ENCODE measurements around the gene INTS13. TPM values are rescaled to one million over a fixed set of nuclear protein-coding genes. Genes with fewer than 3 reads are reported as not detected.
A peak's percentile ranks its signal among the peaks of the same experiment; 100 is the strongest.

The INTS13 gene, protein sequence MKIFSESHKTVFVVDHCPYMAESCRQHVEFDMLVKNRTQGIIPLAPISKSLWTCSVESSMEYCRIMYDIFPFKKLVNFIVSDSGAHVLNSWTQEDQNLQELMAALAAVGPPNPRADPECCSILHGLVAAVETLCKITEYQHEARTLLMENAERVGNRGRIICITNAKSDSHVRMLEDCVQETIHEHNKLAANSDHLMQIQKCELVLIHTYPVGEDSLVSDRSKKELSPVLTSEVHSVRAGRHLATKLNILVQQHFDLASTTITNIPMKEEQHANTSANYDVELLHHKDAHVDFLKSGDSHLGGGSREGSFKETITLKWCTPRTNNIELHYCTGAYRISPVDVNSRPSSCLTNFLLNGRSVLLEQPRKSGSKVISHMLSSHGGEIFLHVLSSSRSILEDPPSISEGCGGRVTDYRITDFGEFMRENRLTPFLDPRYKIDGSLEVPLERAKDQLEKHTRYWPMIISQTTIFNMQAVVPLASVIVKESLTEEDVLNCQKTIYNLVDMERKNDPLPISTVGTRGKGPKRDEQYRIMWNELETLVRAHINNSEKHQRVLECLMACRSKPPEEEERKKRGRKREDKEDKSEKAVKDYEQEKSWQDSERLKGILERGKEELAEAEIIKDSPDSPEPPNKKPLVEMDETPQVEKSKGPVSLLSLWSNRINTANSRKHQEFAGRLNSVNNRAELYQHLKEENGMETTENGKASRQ
- total RNA-seq (2014; rRNA removed) (61.8 and 74.1 TPM in 2 replicates), Bru-seq, nascent RNA (percentile 88 among the genes with signal in this experiment), BruChase-seq, experiment 1, labeled RNA remaining after a 6-hour chase (percentile 89 among the genes with signal in this experiment), BruChase-seq, experiment 2, labeled RNA remaining after a 2-hour chase (percentile 88 among the genes with signal in this experiment)
- long read RNA-seq, transcript INTS13-201 (17 exons, 2,974 nt): major isoform, 31 of 54 reads
- long read RNA-seq, partial matches to known transcripts: 15 of 54 reads
- long read RNA-seq, other reads (novel, unspliced or antisense): 8 of 54 reads

GRCh38 chr12:26937863-26938700 is at the start of gene INTS13, which contains the start of gene FGFR1OP2:
Gene INTS13, minus strand, starts transcription at chr12:26937981. Its CDS starts 1,178 bp downstream, at chr12:26936803.
Gene FGFR1OP2, plus strand, starts transcription at chr12:26938470. Its CDS starts 15,689 bp downstream, at chr12:26954159.
- POLR2A ChIA-PET (ENCODE audit: unreplicated experiment): no interaction called here
- no peaks in the 10 kb centered on the region for H3K9me3 ChIP-seq (ENCODE audit: low read length)
- peak; percentile 100 for DNase-seq
- peaks cover 39% of the 10 kb centered on the region for H3K4me1 ChIP-seq (ENCODE audit: insufficient read depth, low read length)
- peak within 1 kb of the TSS; percentile 85 for H3K27ac ChIP-seq (ENCODE audit: low read length)
- no TSS peak for BruUV-seq (replicated peaks)
- H3K79me2 ChIP-seq (ENCODE audit: low read length): peaks cover 94% of the 10 kb centered on the region
- peaks cover 2% of the 10 kb centered on the region for H3F3A ChIP-seq (ENCODE audit: low read length, unreplicated experiment)
- peak; percentile 94 for ATAC-seq
- peak within 1 kb of the TSS; percentile 76 for H3K4me3 ChIP-seq (ENCODE audit: low read length)
- H3K9me2 ChIP-seq (replicated peaks; ENCODE audit: low read length): no peaks in the 10 kb centered on the region
- TF ChIP-seq EZH2 (IDR thresholded peaks at IDR 0.05; ENCODE audit: low read length, unreplicated experiment): no peak
- TF ChIP-seq EZH2phosphoT487 (IDR thresholded peaks at IDR 0.05; ENCODE audit: borderline replicate concordance, low read length): no peak
- TF ChIP-seq, protein P1, sequence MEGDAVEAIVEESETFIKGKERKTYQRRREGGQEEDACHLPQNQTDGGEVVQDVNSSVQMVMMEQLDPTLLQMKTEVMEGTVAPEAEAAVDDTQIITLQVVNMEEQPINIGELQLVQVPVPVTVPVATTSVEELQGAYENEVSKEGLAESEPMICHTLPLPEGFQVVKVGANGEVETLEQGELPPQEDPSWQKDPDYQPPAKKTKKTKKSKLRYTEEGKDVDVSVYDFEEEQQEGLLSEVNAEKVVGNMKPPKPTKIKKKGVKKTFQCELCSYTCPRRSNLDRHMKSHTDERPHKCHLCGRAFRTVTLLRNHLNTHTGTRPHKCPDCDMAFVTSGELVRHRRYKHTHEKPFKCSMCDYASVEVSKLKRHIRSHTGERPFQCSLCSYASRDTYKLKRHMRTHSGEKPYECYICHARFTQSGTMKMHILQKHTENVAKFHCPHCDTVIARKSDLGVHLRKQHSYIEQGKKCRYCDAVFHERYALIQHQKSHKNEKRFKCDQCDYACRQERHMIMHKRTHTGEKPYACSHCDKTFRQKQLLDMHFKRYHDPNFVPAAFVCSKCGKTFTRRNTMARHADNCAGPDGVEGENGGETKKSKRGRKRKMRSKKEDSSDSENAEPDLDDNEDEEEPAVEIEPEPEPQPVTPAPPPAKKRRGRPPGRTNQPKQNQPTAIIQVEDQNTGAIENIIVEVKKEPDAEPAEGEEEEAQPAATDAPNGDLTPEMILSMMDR (conservative IDR thresholded peaks at IDR 0.05; ENCODE audit: low read depth, low read length): no peak
- intact Hi-C loops (cut with micrococcal nuclease): loop anchor here (1.0 to 5.0 kb wide), 5 partner anchors 19 to 379 kb away; partner anchors contain the start of genes STK38L and TM7SF3
- peak within 1 kb of the TSS; percentile 88 for H2AFZ ChIP-seq (ENCODE audit: low read length)
- peaks cover 9% of the 10 kb centered on the region; the same call in 1 of the 2 replicates for H3K36me3 ChIP-seq (ENCODE audit: low read depth, low read length)
- peaks cover 57% of the 10 kb centered on the region for H4K20me1 ChIP-seq (ENCODE audit: low read length)
- no peaks in the 10 kb centered on the region for H3K27me3 ChIP-seq (ENCODE audit: low read length)
- peak within 1 kb of the TSS; percentile 89 for H3K9ac ChIP-seq (ENCODE audit: low read length)
- H3K4me2 ChIP-seq (ENCODE audit: low read length): peak within 1 kb of the TSS; percentile 94
- CTCF ChIA-PET: interaction anchor here (0.6 kb wide), 1 partner anchor 76 kb away, joined by 4 read pairs; the partner anchor contains the start of gene TM7SF3

GRCh38 chr12:26982866-26983265 is 45.1 kb upstream of the INTS13 start:
- intact Hi-C loops (cut with micrococcal nuclease): no loop called here
- H2AFZ ChIP-seq (ENCODE audit: low read length): no peak overlapping the region
- TF ChIP-seq, protein P1 (conservative IDR thresholded peaks at IDR 0.05; ENCODE audit: low read depth, low read length): no peak
- H3K9me2 ChIP-seq (replicated peaks; ENCODE audit: low read length): no peaks in the 10 kb centered on the region
- ChIA-PET POLR2A (ENCODE audit: unreplicated experiment) (no interaction called here), CTCF (no interaction called here)
- H3K79me2 ChIP-seq (ENCODE audit: low read length): no peaks in the 10 kb centered on the region
- BruUV-seq (replicated peaks): no TSS peak
- H4K20me1 ChIP-seq (ENCODE audit: low read length): no peaks in the 10 kb centered on the region
- H3K9me3 ChIP-seq (ENCODE audit: low read length): no peaks in the 10 kb centered on the region
- H3K4me2 ChIP-seq (ENCODE audit: low read length): no peak overlapping the region
- H3K9ac ChIP-seq (ENCODE audit: low read length): no peak overlapping the region
- peaks cover 11% of the 10 kb centered on the region; the same call in 1 of the 2 replicates for H3K36me3 ChIP-seq (ENCODE audit: low read depth, low read length)
- H3K27ac ChIP-seq (ENCODE audit: low read length): no peak overlapping the region
- H3K4me1 ChIP-seq (ENCODE audit: insufficient read depth, low read length): peaks cover 8% of the 10 kb centered on the region
- no peak for DNase-seq
- no peak overlapping the region for H3K4me3 ChIP-seq (ENCODE audit: low read length)
- no peaks in the 10 kb centered on the region for H3K27me3 ChIP-seq (ENCODE audit: low read length)
- no peaks in the 10 kb centered on the region for H3F3A ChIP-seq (ENCODE audit: low read length, unreplicated experiment)
- ATAC-seq: no peak
